Small intestine (tissue), 7 donors: ENCODE data around the gene MADD. TPM values are rescaled to one million over a fixed set of nuclear protein-coding genes. Genes with fewer than 3 reads are reported as not detected.

Experiments
- DNase-seq, 2 donors: peaks; one replicate each; pipeline versions ENCODE4 v3.0.0 to v3.0.0-alpha.2; 2013
- FAIRE-seq: peaks from 2 replicates; lab custom pipeline; 2012; peaks lifted over from hg19 to GRCh38; lab: Jason Lieb, UNC
- H3K27ac ChIP-seq, 3 donors: one replicate each; pipeline ENCODE4 v1.5.1; 2013; ENCODE audit warnings: low read length in 2 of 3, mild to moderate bottlenecking in 2 of 3, control low read depth in 1 of 3, inconsistent platforms in 1 of 3, low read depth in 1 of 3, moderate library complexity in 1 of 3
- H3K27me3 ChIP-seq, 3 donors: one replicate each; pipeline ENCODE4 v1.6.1; 2013; ENCODE audit warnings: low read length in 3 of 3, inconsistent platforms in 1 of 3; ENCODE audit not compliant: control insufficient read depth in 3 of 3, insufficient read depth in 3 of 3
- H3K36me3 ChIP-seq, 3 donors: one replicate each; pipeline ENCODE4 v1.6.1; 2013; ENCODE audit warnings: low read length in 3 of 3, inconsistent platforms in 1 of 3, low read depth in 1 of 3, mild to moderate bottlenecking in 1 of 3, moderate library complexity in 1 of 3; ENCODE audit not compliant: control insufficient read depth in 3 of 3, insufficient read depth in 2 of 3
- H3K4me1 ChIP-seq, 3 donors: one replicate each; pipeline ENCODE4 v1.6.1; 2013; ENCODE audit warnings: low read length in 2 of 3, inconsistent platforms in 1 of 3, low read depth in 1 of 3, mild to moderate bottlenecking in 1 of 3, moderate library complexity in 1 of 3; ENCODE audit not compliant: control insufficient read depth in 3 of 3, insufficient read depth in 2 of 3
- H3K4me3 ChIP-seq, 3 donors: one replicate each; pipeline ENCODE4 v1.5.1; 2013; ENCODE audit warnings: low read length in 3 of 3, control low read depth in 1 of 3, inconsistent platforms in 1 of 3, low read depth in 1 of 3, mild to moderate bottlenecking in 1 of 3, moderate library complexity in 1 of 3
- H3K9me3 ChIP-seq, 2 donors: one replicate each; pipeline ENCODE4 v1.6.1; 2013; ENCODE audit warnings: low read depth in 1 of 2, low read length in 1 of 2; ENCODE audit not compliant: control insufficient read depth in 2 of 2, insufficient read depth in 1 of 2
- WGBS, 3 donors: extraction: QIAGEN DNeasy Blood & Tissue Kit; methylation state at CpG; one replicate each; pipeline ENCODE4 v1.1.7; 2013; 5-methylcytosine and 5-hydroxymethylcytosine counted together
- polyA plus RNA-seq, 4 donors: library from polyadenylated mRNA; stranded (reverse) in 3 of 4; unstranded in 1 of 4; fragments of 200-250 nt in 3 of 4; fragments of 120-200 nt in 1 of 4; gene quantifications; one replicate each; pipeline versions ENCODE4 v1.2.1 to v1.2.3, GENCODE V29; 2013
- donor health status: healthy with polysubstance abuse.
- donor health status: control.
- donor health status: control.
- donor health status: Bipolar disorder and iron deficiency.
- donor health status: healthy.

Gene MADD
- polyA plus RNA-seq, 4 donors = 19.2 to 45.1 (median 25.8) TPM

DNA sequence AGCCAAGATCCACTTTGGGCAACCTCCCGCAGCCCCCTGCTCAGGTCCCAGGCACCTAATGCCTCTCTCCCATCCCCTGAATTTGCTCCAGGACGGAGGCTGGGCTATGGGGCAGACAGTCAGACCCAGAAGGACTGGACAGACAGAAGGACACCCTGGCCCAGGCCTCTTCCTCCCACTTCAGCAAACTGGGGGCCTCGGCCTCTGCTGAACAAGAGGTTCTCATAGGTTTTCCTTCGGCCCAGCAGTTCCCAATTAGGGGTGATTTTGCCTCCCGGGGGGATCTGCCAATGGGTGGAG is 104.7 kb downstream of the MADD start:
- DNase-seq (no peak), FAIRE-seq (no peak)
- no peak overlapping the region for H3K4me3 ChIP-seq
- H3K36me3 ChIP-seq = no peaks in the 10 kb centered on the region
- WGBS, 3 donors = 67 to 88% (median 84%) methylated on average over 5 of the region's 5 CpGs
- no peaks in the 10 kb centered on the region for H3K9me3 ChIP-seq
- H3K27ac ChIP-seq = no peak overlapping the region
- H3K4me1 ChIP-seq = no peaks in the 10 kb centered on the region
- H3K27me3 ChIP-seq = no peaks in the 10 kb centered on the region

GRCh38 chr11:47375020-47375419 is 105.1 kb downstream of the MADD start:
- H3K27me3 ChIP-seq = no peaks in the 10 kb centered on the region
- 79 to 87% (median 84%) methylated on average over 8 of the region's 8 CpGs for WGBS, 3 donors
- no peak for FAIRE-seq
- no peak for DNase-seq
- H3K4me3 ChIP-seq = no peak overlapping the region
- no peaks in the 10 kb centered on the region for H3K36me3 ChIP-seq
- H3K4me1 ChIP-seq = no peaks in the 10 kb centered on the region
- no peak overlapping the region for H3K27ac ChIP-seq
- no peaks in the 10 kb centered on the region for H3K9me3 ChIP-seq

GRCh38 chr11:47375546-47376085 is 105.7 kb downstream of the MADD start:
- Histone ChIP-seq H3K4me3 (no peak overlapping the region), H3K36me3 (no peaks in the 10 kb centered on the region), H3K27me3 (no peaks in the 10 kb centered on the region), H3K9me3 (no peaks in the 10 kb centered on the region), H3K4me1 (no peaks in the 10 kb centered on the region), H3K27ac (no peak overlapping the region)
- FAIRE-seq (no peak), DNase-seq (no peak)
- WGBS, 3 donors = 84 to 90% (median 89%) methylated on average over 11 to 13 of the region's 13 CpGs

GRCh38 chr11:47376107-47376524 is 106.2 kb downstream of the MADD start:
- H3K4me1 ChIP-seq = no peaks in the 10 kb centered on the region
- H3K27ac ChIP-seq = no peak overlapping the region
- DNase-seq = no peak
- no peak overlapping the region for H3K4me3 ChIP-seq
- FAIRE-seq = no peak
- 78 to 86% (median 84%) methylated on average over 8 of the region's 8 CpGs for WGBS, 3 donors
- H3K9me3 ChIP-seq = no peaks in the 10 kb centered on the region
- no peaks in the 10 kb centered on the region for H3K27me3 ChIP-seq
- H3K36me3 ChIP-seq = no peaks in the 10 kb centered on the region

- FAIRE-seq = no peak
- peak overlapping the region in 2 of 3 donors; percentile 3 to 11 for H3K4me3 ChIP-seq
- DNase-seq = no peak
These were observed 106.8 kb downstream of the MADD start for GRCh38 chr11:47376525-47377371.

GRCh38 chr11:47377571-47378009 is 107.7 kb downstream of the MADD start:
- H3K4me3 ChIP-seq = peak overlapping the region in 2 of 3 donors; percentile 9 to 19
- H3K4me1 ChIP-seq = no peaks in the 10 kb centered on the region
- H3K27me3 ChIP-seq = no peaks in the 10 kb centered on the region
- no peaks in the 10 kb centered on the region for H3K9me3 ChIP-seq
- H3K36me3 ChIP-seq = no peaks in the 10 kb centered on the region
- H3K27ac ChIP-seq = peak overlapping the region in 1 of 3 donors; percentile 82
- 62 to 73% (median 68%) methylated on average over 5 of the region's 5 CpGs for WGBS, 3 donors
- DNase-seq = no peak
- FAIRE-seq = no peak

More at GRCh38 chr11:47376525-47377371, 106.8 kb downstream of the MADD start:
- Histone ChIP-seq H3K36me3 (no peaks in the 10 kb centered on the region), H3K27me3 (no peaks in the 10 kb centered on the region), H3K27ac (peak overlapping the region in 1 of 3 donors; percentile 82), H3K4me1 (no peaks in the 10 kb centered on the region), H3K9me3 (no peaks in the 10 kb centered on the region)
- WGBS, 3 donors = 42 to 57% (median 57%) methylated on average over 11 to 14 of the region's 14 CpGs

- DNase-seq (no peak), FAIRE-seq (no peak)
- Histone ChIP-seq H3K4me1 (no peaks in the 10 kb centered on the region), H3K4me3 (peak within 1 kb of the TSS in 2 of 3 donors; percentile 9 to 19), H3K27ac (peak within 1 kb of the TSS in 1 of 3 donors; percentile 82), H3K36me3 (no peaks in the 10 kb centered on the region), H3K9me3 (no peaks in the 10 kb centered on the region), H3K27me3 (no peaks in the 10 kb centered on the region)
- WGBS, 3 donors = 67 to 83% (median 83%) methylated on average over 29 to 31 of the region's 31 CpGs
These were observed 108.3 kb downstream of the MADD start, which contains the start of gene SPI1 for GRCh38 chr11:47378010-47378835. Gene SPI1, minus strand, starts transcription at chr11:47378547. Its CDS starts 194 bp downstream, at chr11:47378353.

DNA sequence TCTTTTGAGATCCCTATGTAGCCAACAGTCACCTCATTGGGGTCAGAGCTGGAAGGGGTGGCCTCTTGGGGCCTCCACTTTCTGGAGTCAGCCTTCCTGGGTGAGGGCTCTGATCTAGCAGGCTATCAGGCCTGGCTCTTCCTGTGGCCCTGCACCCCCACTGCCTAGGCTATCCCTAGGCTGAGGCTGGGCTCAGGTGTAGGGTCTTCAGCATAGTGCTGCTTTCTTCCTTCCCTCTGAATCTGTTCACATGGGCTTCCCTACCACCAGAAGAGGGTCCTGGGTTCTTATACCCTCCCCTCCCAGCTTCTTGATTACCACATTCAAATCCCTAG is 108.9 kb downstream of the MADD start:
- no peaks in the 10 kb centered on the region for H3K36me3 ChIP-seq

More for the DNA sequence above, 108.9 kb downstream of the MADD start:
- FAIRE-seq = no peak
- H3K27me3 ChIP-seq = no peaks in the 10 kb centered on the region
- no peak overlapping the region for H3K4me3 ChIP-seq
- no peak for DNase-seq
- H3K4me1 ChIP-seq = no peaks in the 10 kb centered on the region
- H3K9me3 ChIP-seq = no peaks in the 10 kb centered on the region
- peak overlapping the region in 1 of 3 donors; percentile 78 for H3K27ac ChIP-seq
